Measurements from ENCODE around the gene CPXM2. TPM values are rescaled to one million over a fixed set of nuclear protein-coding genes. Genes with fewer than 3 reads are reported as not detected.

The CPXM2 gene
- polyA plus RNA-seq, 1 donor (not counting 4 experiments of a cell fraction or from before 2014, with no cell fraction given): 0.03 TPM

- Histone ChIP-seq H3K4me2 (ENCODE audit: control insufficient read depth, extremely low read depth, insufficient read depth, low read depth, low read length) (no peak overlapping the region), H2AFZ (ENCODE audit: control insufficient read depth, low read length) (no peak overlapping the region), H3K9me3 (ENCODE audit: control insufficient read depth, low read depth, low read length) (no peaks in the 10 kb centered on the region), H3K4me3 (ENCODE audit: control insufficient read depth in 2 of 3, extremely low read depth in 1 of 3, insufficient read depth in 2 of 3, low read depth in 1 of 3, low read length in 3 of 3) (no peak overlapping the region), H3K36me3 (ENCODE audit: control insufficient read depth in 2 of 2, extremely low read depth in 1 of 2, insufficient read depth in 2 of 2, low read length in 2 of 2) (no peaks in the 10 kb centered on the region), H3K4me1 (ENCODE audit: control insufficient read depth, extremely low read depth, insufficient read depth, low read length) (no peaks in the 10 kb centered on the region), H3K27ac (ENCODE audit: control insufficient read depth, insufficient read depth, low read length) (no peak overlapping the region), H3K27me3 (ENCODE audit: control insufficient read depth, extremely low read depth, insufficient read depth, low read length) (peaks cover 20% of the 10 kb centered on the region), H3K9me1 (ENCODE audit: control insufficient read depth, extremely low read depth, insufficient read depth, low read length) (no peaks in the 10 kb centered on the region), H4K20me1 (ENCODE audit: control insufficient read depth, extremely low read depth, insufficient read depth, low read length) (no peaks in the 10 kb centered on the region), H3K9ac (ENCODE audit: control insufficient read depth, extremely low read depth, insufficient read depth, low read length) (no peak overlapping the region), H3K79me2 (ENCODE audit: control insufficient read depth, insufficient read depth, low read length) (no peaks in the 10 kb centered on the region)
- no peak for FAIRE-seq
- TF ChIP-seq EZH2 (IDR thresholded peaks at IDR 0.05; ENCODE audit: low read length): no peak
- TF ChIP-seq CTCF (optimal IDR thresholded peaks at IDR 0.05 in 1 of 3, IDR thresholded peaks at IDR 0.05 in 1 of 3, conservative IDR thresholded peaks at IDR 0.05 in 1 of 3; ENCODE audit: extremely low read depth in 1 of 3, insufficient read depth in 2 of 3, low read length in 3 of 3): no peak
- dilution Hi-C loops (cut with MboI; ENCODE audit: extremely low pct_ligation_motif_present, low sequenced_read_pairs): no loop called here
- DNase-seq (ENCODE audit: low read depth, low spot score): no peak
Measured at GRCh38 chr10:123888751-123889150, 2.9 kb downstream of the CPXM2 start.

GRCh38 chr10:123888256-123888655, 3.4 kb downstream of the CPXM2 start:
- no peak for TF ChIP-seq EZH2 (IDR thresholded peaks at IDR 0.05; ENCODE audit: low read length)
- TF ChIP-seq CTCF (optimal IDR thresholded peaks at IDR 0.05 in 1 of 3, IDR thresholded peaks at IDR 0.05 in 1 of 3, conservative IDR thresholded peaks at IDR 0.05 in 1 of 3; ENCODE audit: extremely low read depth in 1 of 3, insufficient read depth in 2 of 3, low read length in 3 of 3): no peak
- Histone ChIP-seq H4K20me1 (ENCODE audit: control insufficient read depth, extremely low read depth, insufficient read depth, low read length) (no peaks in the 10 kb centered on the region), H3K79me2 (ENCODE audit: control insufficient read depth, insufficient read depth, low read length) (no peaks in the 10 kb centered on the region), H3K9me3 (ENCODE audit: control insufficient read depth, low read depth, low read length) (no peaks in the 10 kb centered on the region), H3K27me3 (ENCODE audit: control insufficient read depth, extremely low read depth, insufficient read depth, low read length) (peaks cover 22% of the 10 kb centered on the region), H3K4me2 (ENCODE audit: control insufficient read depth, extremely low read depth, insufficient read depth, low read depth, low read length) (no peak overlapping the region), H2AFZ (ENCODE audit: control insufficient read depth, low read length) (no peak overlapping the region), H3K9me1 (ENCODE audit: control insufficient read depth, extremely low read depth, insufficient read depth, low read length) (no peaks in the 10 kb centered on the region), H3K36me3 (ENCODE audit: control insufficient read depth in 2 of 2, extremely low read depth in 1 of 2, insufficient read depth in 2 of 2, low read length in 2 of 2) (no peaks in the 10 kb centered on the region), H3K4me3 (ENCODE audit: control insufficient read depth in 2 of 3, extremely low read depth in 1 of 3, insufficient read depth in 2 of 3, low read depth in 1 of 3, low read length in 3 of 3) (no peak overlapping the region), H3K4me1 (ENCODE audit: control insufficient read depth, extremely low read depth, insufficient read depth, low read length) (no peaks in the 10 kb centered on the region), H3K27ac (ENCODE audit: control insufficient read depth, insufficient read depth, low read length) (no peak overlapping the region), H3K9ac (ENCODE audit: control insufficient read depth, extremely low read depth, insufficient read depth, low read length) (no peak overlapping the region)
- dilution Hi-C loops (cut with MboI; ENCODE audit: extremely low pct_ligation_motif_present, low sequenced_read_pairs): no loop called here
- FAIRE-seq (no peak), DNase-seq (ENCODE audit: low read depth, low spot score) (no peak)
